Measurements from ENCODE around the gene STYXL2. TPM values are rescaled to one million over a fixed set of nuclear protein-coding genes. Genes with fewer than 3 reads are reported as not detected.

STYXL2 gene
- total and polyA plus RNA-seq, 2 of the 8 experiments (the other 6 are each of a cell fraction or from before 2014, with no cell fraction given): 0.09 to 0.22 TPM

GRCh38 chr1:167067904-167068303 is 26.0 kb upstream of the STYXL2 start:
- POLR2A ChIA-PET (ENCODE audit: partially characterized antibody): no interaction called here
- H3K14ac ChIP-seq (ENCODE audit: insufficient read length): no peak overlapping the region
- no peak overlapping the region for H2BK12ac ChIP-seq (ENCODE audit: low read depth, low read length)
- H3K56ac ChIP-seq (replicated peaks; ENCODE audit: insufficient read length, low read depth, low read length): no peak overlapping the region
- FAIRE-seq: no peak
- no peaks in the 10 kb centered on the region for H3K79me2 ChIP-seq (ENCODE audit: control insufficient read depth in 1 of 2, insufficient read depth in 2 of 2, low read length in 2 of 2)
- no peak overlapping the region for H4K5ac ChIP-seq (ENCODE audit: insufficient read length, low read depth, low read length)
- no peak overlapping the region for H2BK20ac ChIP-seq (ENCODE audit: low read length)
- no peak overlapping the region for H2BK15ac ChIP-seq (ENCODE audit: low read length)
- no peak overlapping the region for H2AFZ ChIP-seq (ENCODE audit: low read length)
- H4K91ac ChIP-seq (replicated peaks; ENCODE audit: insufficient read length, low read length): no peak overlapping the region
- no peak overlapping the region for H4K8ac ChIP-seq (ENCODE audit: extremely low read depth, insufficient read depth, low read length)
- no peak overlapping the region for H2AK5ac ChIP-seq (ENCODE audit: low read depth, low read length)
- H3K23ac ChIP-seq (ENCODE audit: insufficient read length): no peak overlapping the region
- H3K4me3 ChIP-seq (ENCODE audit: extremely low read depth in 1 of 4, insufficient read depth in 2 of 4, low read depth in 3 of 4, low read length in 4 of 4): no peak overlapping the region
- no peak overlapping the region for H3K18ac ChIP-seq (ENCODE audit: extremely low read depth, low read length)
- no peak for TF ChIP-seq ATF2 (IDR thresholded peaks at IDR 0.05; ENCODE audit: low read length)
- TF ChIP-seq PHF8 (conservative IDR thresholded peaks at IDR 0.05; ENCODE audit: low read depth, low read length): no peak
- no peak for TF ChIP-seq NRF1 (IDR thresholded peaks at IDR 0.05; ENCODE audit: low read depth, low read length)
- TF ChIP-seq CHD1 (IDR thresholded peaks at IDR 0.05; ENCODE audit: low read depth, low read length): no peak
- TF ChIP-seq SP4 (IDR thresholded peaks at IDR 0.05; ENCODE audit: low read length): no peak
- no peak for TF ChIP-seq USF2 (IDR thresholded peaks at IDR 0.05; ENCODE audit: low read length)
- TF ChIP-seq BACH1 (IDR thresholded peaks at IDR 0.05; ENCODE audit: low read length): no peak
- peaks cover 0 to 2% (median 0%) of the 10 kb centered on the region in 4 experiments; a peak in 1 of 7 replicates for H3K4me1 ChIP-seq (replicated peaks in 1 of 4; ENCODE audit: control insufficient read depth in 3 of 4, insufficient read depth in 4 of 4, low read length in 3 of 4)
- WGBS, 2 experiments (ENCODE audit: extremely low coverage in 1 of 2, insufficient coverage in 1 of 2, insufficient read length in 1 of 2, insufficient replicate concordance in 2 of 2, low coverage in 1 of 2, low lambda C conversion rate in 2 of 2, missing lambda C conversion rate in 1 of 2): 84% methylated on average over 3 of the region's 3 CpGs; no CpG with 5 or more reads in 1 of the 2 experiments
- H3K27ac ChIP-seq (ENCODE audit: low read depth, low read length): no peak overlapping the region
- H2BK5ac ChIP-seq (ENCODE audit: low read depth, low read length): no peak overlapping the region
- no peaks in the 10 kb centered on the region for H3K36me3 ChIP-seq (ENCODE audit: control insufficient read depth in 2 of 4, insufficient read depth in 4 of 4, low read length in 3 of 4)
- H3K4ac ChIP-seq (replicated peaks; ENCODE audit: insufficient read length, low read depth, low read length): no peak overlapping the region
- no peaks in the 10 kb centered on the region for H3K23me2 ChIP-seq (ENCODE audit: low read depth, low read length)
- H3K4me2 ChIP-seq (ENCODE audit: insufficient read depth in 1 of 2, low read depth in 2 of 2, low read length in 2 of 2): no peak overlapping the region
- no peaks in the 10 kb centered on the region for H4K20me1 ChIP-seq (replicated peaks in 1 of 2; ENCODE audit: control insufficient read depth in 1 of 2, insufficient read depth in 2 of 2, low read length in 2 of 2)
- no peaks in the 10 kb centered on the region for H3K27me3 ChIP-seq (replicated peaks in 1 of 4; ENCODE audit: control insufficient read depth in 3 of 4, extremely low read depth in 1 of 4, insufficient read depth in 3 of 4, low read length in 3 of 4)
- H3K9ac ChIP-seq (replicated peaks in 1 of 4; ENCODE audit: extremely low read depth in 1 of 4, low read depth in 3 of 4, low read length in 3 of 4): no peak overlapping the region
- CTCF ChIA-PET (ENCODE audit: partially characterized antibody): interaction anchor here (0.7 kb wide), 1 partner anchor 469 kb away, joined by 3 read pairs; no protein-coding TSS in a partner anchor
- no peaks in the 10 kb centered on the region for H3K9me3 ChIP-seq (ENCODE audit: insufficient read depth in 2 of 2, low read depth in 1 of 2, low read length in 1 of 2)
- no peak overlapping the region for H2BK120ac ChIP-seq (replicated peaks; ENCODE audit: low read depth, low read length)
- H3K79me1 ChIP-seq (ENCODE audit: low read depth, low read length): no peaks in the 10 kb centered on the region
- DNase-seq (ENCODE audit: low read depth in 1 of 2, low spot score in 2 of 2): no peak
